NB4 (cell line): ENCODE data around the gene SERP2.

Experiments used
- CTCF ChIP-seq: IDR thresholded peaks from one replicate; pipeline ENCODE4 v1.5.1; 2012; ENCODE audit warnings: low read depth, low read length
- MYC ChIP-seq: IDR thresholded peaks from 2 replicates; pipeline ENCODE4 v1.6.1; 2011; ENCODE audit warnings: low read depth, low read length
- POLR2A ChIP-seq: IDR thresholded peaks from 2 replicates; pipeline ENCODE4 v1.6.1; 2011; ENCODE audit warnings: mild to moderate bottlenecking; ENCODE audit not compliant: insufficient read length; ENCODE audit errors: extremely low read depth
- TF ChIP-seq, protein P1 (sequence below): IDR thresholded peaks from 2 replicates; pipeline ENCODE4 v1.6.1; 2011; ENCODE audit warnings: low read depth, low read length

GRCh38 chr13:44406617-44407016 is 33.0 kb downstream of the SERP2 start:
- TF ChIP-seq CTCF (no peak), POLR2A (no peak), MYC (no peak)
- TF ChIP-seq, protein P1, sequence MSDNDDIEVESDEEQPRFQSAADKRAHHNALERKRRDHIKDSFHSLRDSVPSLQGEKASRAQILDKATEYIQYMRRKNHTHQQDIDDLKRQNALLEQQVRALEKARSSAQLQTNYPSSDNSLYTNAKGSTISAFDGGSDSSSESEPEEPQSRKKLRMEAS, result no peak
